ENCODE measurements around the gene STK32B. TPM values are rescaled to one million over a fixed set of nuclear protein-coding genes. Genes with fewer than 3 reads are reported as not detected.

Gene STK32B
- total and polyA plus RNA-seq, 9 of the 15 experiments (the other 6 are each of a cell fraction or from before 2014, with no cell fraction given) = 0.03 to 0.20 (median 0.07) TPM; not detected in 2

DNA sequence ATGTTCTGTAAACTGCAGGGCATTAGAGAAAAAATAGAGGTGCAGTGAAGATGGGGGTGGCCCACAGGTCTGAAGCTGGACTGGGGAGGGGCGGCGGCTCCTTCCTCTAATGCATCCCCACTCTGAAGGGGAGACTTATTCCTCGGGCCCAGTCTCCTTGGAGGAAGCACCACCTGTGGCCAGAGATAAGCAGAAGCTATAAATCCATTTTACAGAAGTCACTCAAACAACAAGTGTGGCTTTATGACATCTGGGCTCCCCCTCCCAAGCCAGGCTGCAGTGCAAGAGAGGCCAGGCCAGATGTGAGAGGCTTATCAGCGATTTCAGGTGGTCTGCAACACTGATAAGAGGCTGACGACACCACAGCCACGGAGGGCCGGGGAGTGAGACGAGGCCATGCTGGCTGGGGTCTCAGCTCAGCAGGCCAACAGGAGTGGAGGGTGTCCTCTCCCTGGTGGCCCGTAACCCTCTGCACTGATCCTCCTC, 47.9 kb upstream of the STK32B start (continued):
- TF ChIP-seq STAT6 (CRISPR knock-in tag; IDR thresholded peaks at IDR 0.05) = no peak
- TF ChIP-seq PCBP1 (IDR thresholded peaks at IDR 0.05; ENCODE audit: low read depth, low read length, poor library complexity, severe bottlenecking) = no peak
- TF ChIP-seq KLF1 (tag; IDR thresholded peaks at IDR 0.05) = peak; percentile 56; the same call in 1 of the 2 replicates
- peak; percentile 51; the same call in 1 of the 2 replicates for TF ChIP-seq ADNP (tag; IDR thresholded peaks at IDR 0.05)
- no peak for TF ChIP-seq ZNF785 (CRISPR knock-in tag; IDR thresholded peaks at IDR 0.05)
- TF ChIP-seq LEF1 (IDR thresholded peaks at IDR 0.05) = peak; percentile 95
- TF ChIP-seq ETV6 (IDR thresholded peaks at IDR 0.05; ENCODE audit: borderline replicate concordance in 1 of 2, low read depth in 2 of 2, low read length in 1 of 2) = peak in 1 of 2 experiments; percentile 79; a peak in 2 of 4 replicates
- no peak for TF ChIP-seq ETV6 (CRISPR knock-in tag; IDR thresholded peaks at IDR 0.05; ENCODE audit: borderline replicate concordance)
- TF ChIP-seq, protein P1, sequence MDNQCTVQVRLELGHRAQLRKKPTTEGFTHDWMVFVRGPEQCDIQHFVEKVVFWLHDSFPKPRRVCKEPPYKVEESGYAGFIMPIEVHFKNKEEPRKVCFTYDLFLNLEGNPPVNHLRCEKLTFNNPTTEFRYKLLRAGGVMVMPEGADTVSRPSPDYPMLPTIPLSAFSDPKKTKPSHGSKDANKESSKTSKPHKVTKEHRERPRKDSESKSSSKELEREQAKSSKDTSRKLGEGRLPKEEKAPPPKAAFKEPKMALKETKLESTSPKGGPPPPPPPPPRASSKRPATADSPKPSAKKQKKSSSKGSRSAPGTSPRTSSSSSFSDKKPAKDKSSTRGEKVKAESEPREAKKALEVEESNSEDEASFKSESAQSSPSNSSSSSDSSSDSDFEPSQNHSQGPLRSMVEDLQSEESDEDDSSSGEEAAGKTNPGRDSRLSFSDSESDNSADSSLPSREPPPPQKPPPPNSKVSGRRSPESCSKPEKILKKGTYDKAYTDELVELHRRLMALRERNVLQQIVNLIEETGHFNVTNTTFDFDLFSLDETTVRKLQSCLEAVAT (IDR thresholded peaks at IDR 0.05) = 0 out of 4 replicates have a peak, but pooled peaks of 1 of the 2 experiments have one; percentile 47
- TF ChIP-seq ESRRA (IDR thresholded peaks at IDR 0.05; ENCODE audit: borderline replicate concordance, low read depth) = peak; percentile 83
- TF ChIP-seq KLF13 (tag; IDR thresholded peaks at IDR 0.05; ENCODE audit: borderline replicate concordance, low read depth) = no peak
- 0 out of 2 replicates have a peak, but pooled peaks have one; percentile 5 for TF ChIP-seq ZNF212 (CRISPR knock-in tag; IDR thresholded peaks at IDR 0.05)
- TF ChIP-seq FOXA3 (CRISPR knock-in tag; conservative IDR thresholded peaks at IDR 0.05 in 1 of 2, IDR thresholded peaks at IDR 0.05 in 1 of 2) = peak in 1 of 2 experiments; percentile 44; a peak in 1 of 4 replicates
- TF ChIP-seq MED1 (CRISPR knock-in tag; IDR thresholded peaks at IDR 0.05; ENCODE audit: borderline replicate concordance) = no peak
- peak; percentile 98 for TF ChIP-seq ZNF589 (CRISPR knock-in tag; IDR thresholded peaks at IDR 0.05; ENCODE audit: low read depth)
- peak; percentile 43; the same call in 1 of the 2 replicates for TF ChIP-seq GMEB1 (CRISPR knock-in tag; IDR thresholded peaks at IDR 0.05)
- TF ChIP-seq RBM25 (IDR thresholded peaks at IDR 0.05; ENCODE audit: low read depth, low read length, severe bottlenecking) = no peak
- TF ChIP-seq ZKSCAN3 (CRISPR knock-in tag; IDR thresholded peaks at IDR 0.05) = no peak
- TF ChIP-seq CHAMP1 (IDR thresholded peaks at IDR 0.05) = peak; percentile 96
